MM.1S (cell line): ENCODE data around the gene SH3RF3.

Experiments used
- DNase-seq: peaks from one replicate; pipeline ENCODE4 v3.0.0-alpha.2; 2015
- H2AFZ ChIP-seq: fragments of 300-600 bp; sonication (generic); 2 replicates; pipeline ENCODE4 v1.6.0; 2016; ENCODE audit warnings: antibody characterized with exemption, low read length
- H3F3A ChIP-seq: fragments of 300-600 bp; sonication (generic); 2 replicates; pipeline ENCODE4 v1.6.1; 2016; ENCODE audit warnings: mild to moderate bottlenecking, antibody characterized with exemption, low read length, moderate library complexity, mixed read lengths; ENCODE audit not compliant: insufficient read depth
- H3K27ac ChIP-seq: fragments of 300-600 bp; sonication (generic); 2 replicates; pipeline ENCODE4 v1.5.1; 2016; ENCODE audit warnings: mild to moderate bottlenecking, low read length
- H3K27me3 ChIP-seq: fragments of 300-600 bp; sonication (generic); replicated peaks from 2 replicates; pipeline ENCODE4 v1.6.0; 2016; ENCODE audit warnings: low read length; ENCODE audit not compliant: insufficient read depth
- H3K36me3 ChIP-seq: fragments of 300-600 bp; sonication (generic); replicated peaks from 2 replicates; pipeline ENCODE4 v1.6.1; 2016; ENCODE audit warnings: mild to moderate bottlenecking, low read length, mixed read lengths; ENCODE audit not compliant: insufficient read depth
- H3K4me1 ChIP-seq: fragments of 300-600 bp; sonication (generic); 2 replicates; pipeline ENCODE4 v1.6.1; 2016; ENCODE audit warnings: low read length, mixed read lengths
- H3K4me2 ChIP-seq: fragments of 300-600 bp; sonication (generic); 2 replicates; pipeline ENCODE4 v1.6.0; 2016; ENCODE audit warnings: low read depth, low read length
- H3K4me3 ChIP-seq: fragments of 300-600 bp; sonication (generic); 2 replicates; pipeline ENCODE4 v1.5.1; 2016; ENCODE audit warnings: low read length, mixed read lengths
- H3K79me2 ChIP-seq: fragments of 300-600 bp; sonication (generic); 2 replicates; pipeline ENCODE4 v1.6.1; 2016; ENCODE audit warnings: mixed run types, low read length, mixed read lengths
- H3K9ac ChIP-seq: fragments of 300-600 bp; sonication (generic); 2 replicates; pipeline ENCODE4 v1.6.1; 2016; ENCODE audit warnings: low read length, mixed read lengths
- H3K9me2 ChIP-seq: fragments of 300-600 bp; sonication (generic); replicated peaks from 2 replicates; pipeline ENCODE4 v1.6.1; 2016; ENCODE audit warnings: mild to moderate bottlenecking, low read length, mixed read lengths; ENCODE audit not compliant: insufficient read depth
- H3K9me3 ChIP-seq: fragments of 300-600 bp; sonication (generic); replicated peaks from 2 replicates; pipeline ENCODE4 v1.6.1; 2016; ENCODE audit warnings: mild to moderate bottlenecking, low read length, mixed read lengths; ENCODE audit not compliant: insufficient read depth
- H4K20me1 ChIP-seq: fragments of 300-600 bp; sonication (generic); 2 replicates; pipeline ENCODE4 v1.6.1; 2016; ENCODE audit warnings: mild to moderate bottlenecking, low read length, moderate library complexity, mixed read lengths; ENCODE audit not compliant: insufficient read depth
- CTCF ChIP-seq: fragments of 300-600 bp; sonication (generic); IDR thresholded peaks from 2 replicates; pipeline ENCODE4 v1.5.1; 2016; ENCODE audit warnings: antibody characterized with exemption, low read length, mixed read lengths
- EZH2 ChIP-seq: fragments of 300-600 bp; sonication (generic); optimal IDR thresholded peaks from 2 replicates; pipeline ENCODE3; 2017; ENCODE audit warnings: low read depth, mild to moderate bottlenecking, antibody characterized with exemption, low read length, mixed read lengths
- EZH2phosphoT487 ChIP-seq: fragments of 300-600 bp; sonication (generic); IDR thresholded peaks from 2 replicates; pipeline ENCODE4 v1.6.1; 2018; ENCODE audit warnings: antibody characterized with exemption, low read length

The SH3RF3 gene

GRCh38 chr2:109422071-109422757 is 293.2 kb downstream of the SH3RF3 start:
- no peak overlapping the region for H2AFZ ChIP-seq
- H3K36me3 ChIP-seq = no peaks in the 10 kb centered on the region
- TF ChIP-seq CTCF (no peak), EZH2phosphoT487 (no peak), EZH2 (no peak)
- no peaks in the 10 kb centered on the region for H3K9me2 ChIP-seq
- no peak for DNase-seq
- H3F3A ChIP-seq = no peaks in the 10 kb centered on the region
- H3K9me3 ChIP-seq = no peaks in the 10 kb centered on the region
- H3K27me3 ChIP-seq = no peaks in the 10 kb centered on the region
- no peak overlapping the region for H3K4me2 ChIP-seq
- H3K27ac ChIP-seq = no peak overlapping the region
- no peak overlapping the region for H3K4me3 ChIP-seq
- H4K20me1 ChIP-seq = no peaks in the 10 kb centered on the region
- H3K9ac ChIP-seq = no peak overlapping the region
- H3K4me1 ChIP-seq = no peaks in the 10 kb centered on the region
- H3K79me2 ChIP-seq = no peaks in the 10 kb centered on the region

- no peak for DNase-seq
- H3K9me3 ChIP-seq = no peaks in the 10 kb centered on the region
- H3F3A ChIP-seq = no peaks in the 10 kb centered on the region
- no peak overlapping the region for H2AFZ ChIP-seq
- H3K79me2 ChIP-seq = no peaks in the 10 kb centered on the region
- H3K4me3 ChIP-seq = no peak overlapping the region
- no peak overlapping the region for H3K4me2 ChIP-seq
- H4K20me1 ChIP-seq = no peaks in the 10 kb centered on the region
- H3K27ac ChIP-seq = no peak overlapping the region
- no peaks in the 10 kb centered on the region for H3K36me3 ChIP-seq
- H3K9me2 ChIP-seq = no peaks in the 10 kb centered on the region
- no peaks in the 10 kb centered on the region for H3K27me3 ChIP-seq
- H3K9ac ChIP-seq = no peak overlapping the region
- TF ChIP-seq EZH2phosphoT487 = no peak
- no peak for TF ChIP-seq EZH2
- no peak for TF ChIP-seq CTCF
- H3K4me1 ChIP-seq = no peaks in the 10 kb centered on the region
Observed at GRCh38 chr2:109422758-109423500, 293.9 kb downstream of the SH3RF3 start.

GRCh38 chr2:109423556-109424359 is 294.8 kb downstream of the SH3RF3 start:
- Histone ChIP-seq H2AFZ (no peak overlapping the region), H3F3A (no peaks in the 10 kb centered on the region), H3K27ac (no peak overlapping the region), H3K27me3 (no peaks in the 10 kb centered on the region), H3K9me3 (no peaks in the 10 kb centered on the region), H3K79me2 (no peaks in the 10 kb centered on the region), H3K36me3 (no peaks in the 10 kb centered on the region), H3K4me2 (no peak overlapping the region), H3K9me2 (no peaks in the 10 kb centered on the region), H3K9ac (no peak overlapping the region), H3K4me1 (no peaks in the 10 kb centered on the region), H4K20me1 (no peaks in the 10 kb centered on the region), H3K4me3 (no peak overlapping the region)
- DNase-seq = no peak
- TF ChIP-seq EZH2 (no peak), CTCF (no peak), EZH2phosphoT487 (no peak)
